Spleen (tissue), 11 donors: ENCODE results near the gene PRPSAP1. TPM values are rescaled to one million over a fixed set of nuclear protein-coding genes. Genes with fewer than 3 reads are reported as not detected.

Source experiments
- DNase-seq: peaks from one replicate; pipeline ENCODE4 v3.0.0-alpha.2; 2020
- H3K27ac ChIP-seq, 8 donors: fragments of 200-600 bp; sonication (generic) in 7 of 8; 1 replicate in 4 of 8; 2 replicates in 4 of 8; pipeline versions ENCODE4 v1.5.0 to v1.8.0; 2016 to 2021; ENCODE audit warnings: inconsistent platforms in 4 of 8, mild to moderate bottlenecking in 4 of 8, moderate library complexity in 1 of 8
- H3K27me3 ChIP-seq, 7 donors: fragments of 200-600 bp; sonication (generic) in 6 of 7; replicated peaks in 1 of 7; 1 replicate in 4 of 7; 2 replicates in 3 of 7; pipeline versions ENCODE4 v1.5.0 to v1.8.0; 2016 to 2021; ENCODE audit warnings: inconsistent platforms in 3 of 7, mild to moderate bottlenecking in 1 of 7
- H3K36me3 ChIP-seq, 6 donors: fragments of 200-600 bp; sonication (generic) in 5 of 6; 1 replicate in 4 of 6; 2 replicates in 2 of 6; pipeline versions ENCODE4 v1.5.0 to v1.8.0; 2016 to 2021; ENCODE audit warnings: inconsistent platforms in 2 of 6
- H3K4me1 ChIP-seq, 6 donors: fragments of 200-600 bp; sonication (generic) in 5 of 6; 1 replicate in 3 of 6; 2 replicates in 3 of 6; pipeline versions ENCODE4 v1.5.0 to v1.8.0; 2016 to 2021; ENCODE audit warnings: inconsistent platforms in 3 of 6
- H3K4me3 ChIP-seq, 8 donors: fragments of 200-600 bp; sonication (generic) in 7 of 8; 1 replicate in 4 of 8; 2 replicates in 4 of 8; pipeline versions ENCODE4 v1.5.0 to v1.8.0; 2016 to 2021; ENCODE audit warnings: inconsistent platforms in 4 of 8, mild to moderate bottlenecking in 4 of 8, moderate library complexity in 2 of 8
- H3K9me3 ChIP-seq, 8 donors: fragments of 200-600 bp; sonication (generic) in 7 of 8; 1 replicate in 4 of 8; 2 replicates in 4 of 8; pipeline versions ENCODE4 v1.5.0 to v1.8.0; 2016 to 2021; ENCODE audit warnings: inconsistent platforms in 4 of 8
- CTCF ChIP-seq, 11 experiments: fragments of 200-600 bp in 7 of 11; fragments of 450-650 bp in 4 of 11; sonication (generic) in 4 of 11; IDR thresholded peaks in 8 of 11; conservative IDR thresholded peaks in 3 of 11; 1 replicate in 7 of 11; 2 replicates in 4 of 11; pipeline versions ENCODE4 v1.4.0 to v1.8.0; 2016 to 2021; ENCODE audit warnings: antibody characterized with exemption in 11 of 11, inconsistent platforms in 4 of 11, mild to moderate bottlenecking in 1 of 11
- POLR2A ChIP-seq, 3 donors: fragments of 450-650 bp; IDR thresholded peaks; one replicate each; pipeline ENCODE4 v1.5.1; 2017; ENCODE audit warnings: antibody characterized with exemption in 3 of 3, mild to moderate bottlenecking in 1 of 3
- POLR2AphosphoS5 ChIP-seq, 3 donors: sonication (generic); formaldehyde crosslinking; IDR thresholded peaks; one replicate each; pipeline ENCODE4 v1.5.1; 2017; ENCODE audit warnings: antibody characterized with exemption in 3 of 3
- WGBS, 5 donors: extraction: QIAGEN DNeasy Blood & Tissue Kit in 3 of 5; methylation state at CpG; one replicate each; pipeline versions ENCODE4 v1.1.5 to v1.1.7; 2013 to 2018; 5-methylcytosine and 5-hydroxymethylcytosine counted together
- intact Hi-C: fragments of 100-400 bp; cut with DNase I; formaldehyde crosslinking; loops from one replicate; pipeline ENCODE4 v1.15.0; 2023; ENCODE audit warnings: low total_unique reads
- polyA plus RNA-seq, 3 donors: library from polyadenylated mRNA; stranded (reverse); fragments of 200-250 nt; gene quantifications; one replicate each; pipeline ENCODE4 v1.2.1, GENCODE V29; 2013
- total RNA-seq, 7 donors: library from RNA; depleted of rRNA in 3 of 7; stranded (reverse); fragments of >200 nt in 3 of 7; fragmentation: NEBNext Ultra II Directional in 4 of 7; extraction: Animal tissue kit (Norgen Biotek cat#: 25700) in 4 of 7; gene quantifications; one replicate each; pipeline versions ENCODE4 v1.1.0 to v1.2.1, GENCODE V29; 2016 to 2021
- donor health status: healthy with polysubstance abuse.
- donor health status: DM: no; HTN: no; CAD: no; lungs with moderate emphysema.
- donor health status: DM: no; HTN: no; CAD: no.
- donor health status: Bipolar disorder and iron deficiency.
- donor health status: healthy.
- donor health status: DM: no; HTN: no; CAD: no.
- donor health status: DM: yes; HTN: yes; CAD: no.

The PRPSAP1 gene
- total and polyA plus RNA-seq, 10 donors = 17.5 to 54.1 (median 35.8) TPM

GRCh38 chr17:76331083-76331482, 22.6 kb downstream of the PRPSAP1 start:
- H3K36me3 ChIP-seq = peaks cover 0 to 63% (median 42%) of the 10 kb centered on the region in 6 donors

GRCh38 chr17:76329664-76330063, 24.1 kb downstream of the PRPSAP1 start:
- DNase-seq = no peak
- H3K36me3 ChIP-seq = peaks cover 0 to 72% (median 42%) of the 10 kb centered on the region in 6 donors
- 90 to 95% (median 93%) methylated on average over 8 of the region's 8 CpGs for WGBS, 5 donors

More at GRCh38 chr17:76331083-76331482, 22.6 kb downstream of the PRPSAP1 start:
- intact Hi-C loops = no loop called here
- WGBS, 5 donors = 90 to 99% (median 96%) methylated on average over 2 of the region's 2 CpGs
- no peak overlapping the region for H3K4me3 ChIP-seq
- no peaks in the 10 kb centered on the region for H3K9me3 ChIP-seq
- TF ChIP-seq POLR2AphosphoS5 (IDR thresholded peaks at IDR 0.05) = no peak
- no peak for TF ChIP-seq CTCF (IDR thresholded peaks at IDR 0.05 in 8 of 11, conservative IDR thresholded peaks at IDR 0.05 in 3 of 11)
- TF ChIP-seq POLR2A (IDR thresholded peaks at IDR 0.05) = no peak
- DNase-seq = no peak
- H3K27ac ChIP-seq = no peak overlapping the region
- peaks cover 0 to 17% (median 4%) of the 10 kb centered on the region in 6 donors for H3K4me1 ChIP-seq
- H3K27me3 ChIP-seq = no peaks in the 10 kb centered on the region

GRCh38 chr17:76327696-76328095, 26.0 kb downstream of the PRPSAP1 start:
- Histone ChIP-seq H3K9me3 (no peaks in the 10 kb centered on the region), H3K27ac (peak overlapping the region in 7 of 8 donors; percentile 23 to 83 (median 57)), H3K36me3 (peaks cover 0 to 92% (median 49%) of the 10 kb centered on the region in 6 donors), H3K27me3 (no peaks in the 10 kb centered on the region), H3K4me3 (peak overlapping the region in 1 of 8 donors; percentile 25), H3K4me1 (peaks cover 0 to 19% (median 5%) of the 10 kb centered on the region in 6 donors)
- DNase-seq = no peak
- no peak for TF ChIP-seq POLR2AphosphoS5 (IDR thresholded peaks at IDR 0.05)
- no peak for TF ChIP-seq POLR2A (IDR thresholded peaks at IDR 0.05)
- TF ChIP-seq CTCF (IDR thresholded peaks at IDR 0.05 in 8 of 11, conservative IDR thresholded peaks at IDR 0.05 in 3 of 11) = no peak
- WGBS, 5 donors = 45 to 73% (median 69%) methylated on average over 6 of the region's 6 CpGs
- intact Hi-C loops = no loop called here

More at GRCh38 chr17:76329664-76330063, 24.1 kb downstream of the PRPSAP1 start:
- H3K27me3 ChIP-seq = no peaks in the 10 kb centered on the region
- intact Hi-C loops = no loop called here
- no peaks in the 10 kb centered on the region for H3K9me3 ChIP-seq
- H3K4me3 ChIP-seq = no peak overlapping the region
- TF ChIP-seq CTCF (IDR thresholded peaks at IDR 0.05 in 8 of 11, conservative IDR thresholded peaks at IDR 0.05 in 3 of 11) (no peak), POLR2A (IDR thresholded peaks at IDR 0.05) (no peak), POLR2AphosphoS5 (IDR thresholded peaks at IDR 0.05) (no peak)
- no peak overlapping the region for H3K27ac ChIP-seq
- peaks cover 0 to 19% (median 5%) of the 10 kb centered on the region in 6 donors for H3K4me1 ChIP-seq

- 76 to 91% (median 79%) methylated on average over 1 of the region's 1 CpG for WGBS, 5 donors
- Histone ChIP-seq H3K4me1 (peaks cover 0 to 14% (median 5%) of the 10 kb centered on the region in 6 donors), H3K9me3 (no peaks in the 10 kb centered on the region), H3K27me3 (no peaks in the 10 kb centered on the region), H3K27ac (peak overlapping the region in 3 of 8 donors; percentile 18 to 83 (median 70)), H3K36me3 (peaks cover 0 to 95% (median 52%) of the 10 kb centered on the region in 6 donors), H3K4me3 (no peak overlapping the region)
- DNase-seq = no peak
- TF ChIP-seq POLR2A (IDR thresholded peaks at IDR 0.05) = no peak
- no peak for TF ChIP-seq POLR2AphosphoS5 (IDR thresholded peaks at IDR 0.05)
- no peak for TF ChIP-seq CTCF (IDR thresholded peaks at IDR 0.05 in 8 of 11, conservative IDR thresholded peaks at IDR 0.05 in 3 of 11)
- intact Hi-C loops = no loop called here
Measured at GRCh38 chr17:76326306-76326705, 27.4 kb downstream of the PRPSAP1 start.
